SJSA1 (cell line): Measurements from ENCODE around the gene SLC27A3. TPM values are rescaled to one million over a fixed set of nuclear protein-coding genes. Genes with fewer than 3 reads are reported as not detected.
A peak's percentile ranks its signal among the peaks of the same experiment; 100 is the strongest.

ENCODE experiments used
- DNase-seq, 2 experiments: peaks; one replicate each; pipeline ENCODE4 v3.0.0-alpha.2; 2015 to 2020; ENCODE audit warnings: low spot score in 2 of 2, low read depth in 1 of 2
- H3K27ac ChIP-seq: fragments of 250-450 bp; sonication (Bioruptor Pico); 2 replicates; pipeline ENCODE4 v1.5.1; 2020; ENCODE audit warnings: mild to moderate bottlenecking, moderate library complexity
- H3K27me3 ChIP-seq: fragments of 250-450 bp; sonication (Bioruptor Pico); replicated peaks from 2 replicates; pipeline ENCODE4 v1.5.1; 2020; ENCODE audit warnings: mild to moderate bottlenecking, moderate library complexity
- H3K36me3 ChIP-seq: fragments of 250-450 bp; sonication (Bioruptor Pico); 2 replicates; pipeline ENCODE4 v1.5.1; 2020; ENCODE audit warnings: mild to moderate bottlenecking
- H3K4me1 ChIP-seq: fragments of 250-450 bp; sonication (Bioruptor Pico); replicated peaks from 2 replicates; pipeline ENCODE4 v1.6.1; 2021; ENCODE audit warnings: mild to moderate bottlenecking
- H3K4me3 ChIP-seq: fragments of 250-450 bp; sonication (Bioruptor Pico); 2 replicates; pipeline ENCODE4 v1.5.1; 2020; ENCODE audit warnings: mild to moderate bottlenecking
- H3K9me3 ChIP-seq: fragments of 250-450 bp; sonication (Bioruptor Pico); replicated peaks from 2 replicates; pipeline ENCODE4 v1.5.1; 2020; ENCODE audit warnings: mild to moderate bottlenecking
- total RNA-seq: library from RNA; depleted of rRNA; stranded (reverse); fragments of >200 nt; shearing (Covaris generic); gene quantifications from 2 replicates; pipeline ENCODE4 v1.2.3, GENCODE V29; 2014

Gene SLC27A3
- total RNA-seq, 1 experiment from 2014 or later: 5.7 TPM

DNA sequence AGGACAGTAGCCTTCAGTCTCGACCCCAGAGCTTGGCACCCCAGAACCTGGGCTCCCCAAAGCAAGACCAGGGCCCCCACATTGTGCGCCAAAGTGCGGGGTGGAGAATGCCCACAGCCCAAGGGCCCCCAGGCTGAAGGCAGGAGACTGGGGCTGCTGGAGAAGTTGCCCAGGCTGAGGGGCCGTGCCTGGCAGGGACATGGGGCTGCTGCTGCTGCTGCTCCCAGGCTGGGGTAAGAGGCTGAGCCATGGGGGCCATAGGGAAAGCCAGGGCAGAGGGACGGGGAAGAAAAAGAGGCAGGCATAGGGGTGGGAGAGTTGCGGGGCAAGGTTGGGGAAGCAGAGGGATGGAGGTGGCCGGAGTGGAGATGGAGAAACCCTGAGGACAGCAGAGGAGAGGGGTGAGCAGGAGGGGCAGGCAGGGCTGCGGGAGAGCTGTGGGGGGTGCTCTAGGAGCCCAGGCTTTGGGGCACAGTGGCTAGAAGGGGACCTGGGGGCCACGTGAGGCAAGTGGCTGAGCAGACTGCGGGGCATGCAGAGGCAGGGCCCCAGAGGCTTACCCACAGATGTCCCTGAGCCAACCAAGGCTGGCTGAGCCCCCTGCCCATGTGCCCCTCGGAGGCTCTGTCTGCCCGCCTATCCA lies 18.9 kb downstream of the SLC27A3 start:
- H3K9me3 ChIP-seq: no peaks in the 10 kb centered on the region
- no peak overlapping the region for H3K4me3 ChIP-seq
- H3K27me3 ChIP-seq: no peaks in the 10 kb centered on the region
- no peak for DNase-seq
- peaks cover 21% of the 10 kb centered on the region for H3K4me1 ChIP-seq
- H3K36me3 ChIP-seq: no peaks in the 10 kb centered on the region
- no peak overlapping the region for H3K27ac ChIP-seq

DNA sequence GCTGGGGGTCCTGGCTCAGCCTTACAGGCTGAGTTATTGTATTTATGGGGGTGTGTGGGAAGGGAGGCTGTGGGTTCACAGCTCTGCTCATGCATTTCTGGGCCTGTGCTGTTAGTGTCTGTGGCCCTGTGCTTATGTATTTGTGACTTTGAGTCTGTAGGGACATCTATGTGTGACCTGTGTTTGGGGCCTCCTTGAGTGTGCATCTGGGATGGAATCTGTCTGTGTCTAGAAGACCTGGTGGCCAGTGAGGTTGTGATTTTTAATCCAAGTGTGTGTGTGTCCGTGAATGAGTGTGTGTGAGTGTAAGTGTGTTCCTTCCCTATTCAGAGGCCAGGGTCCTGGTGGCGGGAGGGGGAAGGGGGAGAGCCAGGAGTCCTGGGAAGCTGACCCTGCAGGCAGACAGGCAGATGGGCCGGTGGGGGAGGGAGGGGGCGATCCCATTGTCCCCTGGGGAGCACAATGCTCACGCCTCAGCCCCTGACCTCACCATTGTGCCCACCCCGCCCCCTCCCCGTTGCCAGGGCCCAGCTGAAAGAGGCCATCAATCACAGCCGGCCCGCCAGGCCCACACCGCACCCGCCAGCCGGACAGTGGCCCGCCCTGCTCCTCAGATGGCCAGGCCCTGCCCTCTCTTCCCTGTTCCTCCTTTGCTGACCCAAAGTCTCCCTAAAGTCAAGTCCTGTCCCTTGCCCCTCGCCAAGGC lies 19.6 kb downstream of the SLC27A3 start:
- no peak for DNase-seq
- H3K4me1 ChIP-seq: peaks cover 21% of the 10 kb centered on the region

DNA sequence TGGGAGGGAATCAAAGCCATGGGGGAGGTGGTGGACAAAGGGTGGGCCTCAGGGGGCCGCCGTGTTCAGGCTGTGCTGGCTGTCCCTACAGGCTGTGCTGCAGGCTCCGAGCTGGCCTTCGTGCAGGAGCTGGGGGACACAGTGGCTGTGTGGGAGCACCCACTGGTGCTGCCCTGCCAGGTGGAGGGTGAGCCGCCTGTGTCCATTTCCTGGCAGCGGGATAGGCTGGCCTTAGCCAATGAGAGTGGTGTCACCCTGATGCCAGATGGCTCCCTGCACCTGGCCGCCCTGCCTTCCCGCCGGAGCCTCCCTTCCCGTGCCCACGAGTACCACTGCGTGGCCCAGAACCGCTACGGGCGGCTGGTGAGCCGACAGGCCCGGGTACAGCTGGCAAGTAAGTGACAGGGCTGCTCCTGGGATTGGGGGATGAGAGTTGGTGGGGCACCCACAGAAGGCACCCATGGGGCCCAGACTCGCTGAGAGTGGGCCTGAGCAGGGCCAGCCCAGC lies 20.2 kb downstream of the SLC27A3 start:
- Histone ChIP-seq H3K9me3 (no peaks in the 10 kb centered on the region), H3K27me3 (no peaks in the 10 kb centered on the region), H3K36me3 (no peaks in the 10 kb centered on the region), H3K4me3 (no peak overlapping the region), H3K27ac (no peak overlapping the region), H3K4me1 (peaks cover 18% of the 10 kb centered on the region)
- DNase-seq: no peak

More for the DNA sequence above, 19.6 kb downstream of the SLC27A3 start:
- Histone ChIP-seq H3K9me3 (no peaks in the 10 kb centered on the region), H3K27ac (no peak overlapping the region), H3K4me3 (no peak overlapping the region), H3K27me3 (no peaks in the 10 kb centered on the region), H3K36me3 (no peaks in the 10 kb centered on the region)

DNA sequence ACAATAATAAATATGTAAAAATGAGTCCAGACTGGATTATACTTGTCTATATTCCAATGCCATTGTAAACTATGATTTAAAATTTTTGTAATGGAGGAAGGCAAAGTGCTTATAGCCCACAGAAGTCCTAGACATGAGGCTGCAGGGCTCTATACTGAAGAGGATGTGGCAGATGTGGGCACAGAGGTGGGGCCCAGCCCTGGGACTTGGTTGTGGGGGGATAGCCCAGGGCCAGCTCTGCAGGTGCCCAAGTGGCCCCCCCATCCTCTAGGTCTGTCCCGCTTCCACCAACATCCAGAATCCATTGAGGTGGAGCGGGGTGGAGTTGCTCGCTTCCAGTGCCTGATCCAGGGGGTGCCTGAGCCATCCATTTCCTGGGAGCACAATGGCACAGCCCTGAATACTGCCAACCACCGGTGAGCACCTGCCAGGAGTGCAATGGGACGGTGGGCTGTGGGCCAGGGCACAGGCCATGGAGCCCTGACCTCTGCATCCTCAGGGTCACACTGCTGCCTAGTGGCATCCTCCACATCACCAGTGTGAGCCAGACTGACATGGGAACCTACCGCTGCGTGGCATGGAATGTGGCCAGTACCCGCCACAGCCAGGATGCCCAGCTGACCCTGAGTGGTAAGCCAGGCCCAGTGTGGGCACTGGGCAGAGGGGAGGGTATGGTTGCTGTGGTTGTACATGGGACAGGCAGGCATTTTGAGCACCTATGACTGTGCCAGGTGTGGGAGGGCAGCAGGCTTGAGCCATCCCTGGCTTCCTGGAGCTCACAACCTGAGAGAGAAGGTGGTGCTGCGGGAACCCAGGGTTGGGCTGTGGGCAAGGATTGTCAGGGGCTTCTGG lies 21.0 kb downstream of the SLC27A3 start:
- Histone ChIP-seq H3K27ac (no peak overlapping the region), H3K9me3 (no peaks in the 10 kb centered on the region), H3K4me1 (peaks cover 10% of the 10 kb centered on the region), H3K27me3 (no peaks in the 10 kb centered on the region), H3K4me3 (no peak overlapping the region), H3K36me3 (no peaks in the 10 kb centered on the region)
- DNase-seq: no peak

DNA sequence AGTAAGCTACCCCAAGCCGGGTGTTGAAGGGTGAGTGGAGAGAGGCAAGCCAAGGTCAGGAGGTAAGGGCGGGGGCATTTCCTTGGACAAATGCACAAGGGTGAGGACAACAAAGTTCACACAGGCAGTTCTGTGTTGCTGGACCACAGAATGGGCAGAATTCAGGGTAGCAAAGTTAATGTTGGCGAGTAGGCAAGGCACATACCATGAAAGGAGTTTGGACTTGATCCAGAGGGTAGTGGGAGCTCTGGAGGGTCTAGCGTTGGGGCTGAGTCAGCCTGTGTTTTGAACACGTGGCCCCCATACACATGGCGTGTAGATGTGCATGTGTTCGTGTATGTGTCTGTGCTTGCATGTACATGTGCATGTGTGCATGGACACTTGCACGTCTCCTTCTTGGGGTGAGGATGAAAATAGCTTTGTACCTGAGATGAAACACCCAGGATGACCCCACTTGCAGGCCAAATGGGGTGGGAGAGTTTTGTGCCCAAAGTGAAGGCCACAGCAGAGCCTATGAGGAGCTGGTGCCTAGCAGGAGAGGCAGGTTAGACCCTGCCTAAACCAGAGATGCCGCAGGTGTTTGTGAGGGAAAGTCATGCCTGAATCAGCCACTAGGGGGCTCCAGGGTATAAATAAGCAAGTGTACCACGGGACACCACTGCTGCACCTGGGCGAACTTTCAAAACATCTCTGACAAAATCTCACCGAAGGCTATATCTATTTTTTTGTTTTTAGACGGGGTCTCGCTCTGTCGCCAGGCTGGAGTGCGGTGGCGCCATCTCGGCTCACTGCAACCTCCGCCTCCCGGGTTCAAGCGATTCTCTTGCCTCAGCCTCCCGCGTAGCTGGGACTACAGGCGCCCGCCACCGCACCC lies 21.8 kb downstream of the SLC27A3 start:
- Histone ChIP-seq H3K27me3 (no peaks in the 10 kb centered on the region), H3K36me3 (no peaks in the 10 kb centered on the region), H3K27ac (no peak overlapping the region), H3K9me3 (no peaks in the 10 kb centered on the region), H3K4me3 (no peak overlapping the region), H3K4me1 (peaks cover 1% of the 10 kb centered on the region)
- DNase-seq: peak; percentile 49 to 73

DNA sequence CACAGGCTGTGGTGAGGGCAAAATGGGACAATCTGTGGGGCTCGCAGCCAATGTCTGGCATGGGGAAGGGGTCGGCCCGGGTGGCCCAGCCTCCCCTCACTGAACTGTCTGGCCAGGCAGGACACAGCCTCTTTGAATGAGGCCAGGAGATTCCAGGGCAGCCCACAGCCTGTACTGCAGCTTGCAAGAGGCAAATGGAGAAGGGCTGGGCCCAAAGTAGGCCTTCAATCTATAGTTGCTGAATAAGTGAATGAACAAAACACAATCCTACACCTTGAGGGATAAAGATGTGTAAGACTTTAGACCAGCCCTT lies 23.2 kb downstream of the SLC27A3 start:
- no peak for DNase-seq
- H3K27ac ChIP-seq: no peak overlapping the region
- H3K27me3 ChIP-seq: no peaks in the 10 kb centered on the region
- no peak overlapping the region for H3K4me3 ChIP-seq
- H3K9me3 ChIP-seq: no peaks in the 10 kb centered on the region
- no peaks in the 10 kb centered on the region for H3K36me3 ChIP-seq
- no peaks in the 10 kb centered on the region for H3K4me1 ChIP-seq

DNA sequence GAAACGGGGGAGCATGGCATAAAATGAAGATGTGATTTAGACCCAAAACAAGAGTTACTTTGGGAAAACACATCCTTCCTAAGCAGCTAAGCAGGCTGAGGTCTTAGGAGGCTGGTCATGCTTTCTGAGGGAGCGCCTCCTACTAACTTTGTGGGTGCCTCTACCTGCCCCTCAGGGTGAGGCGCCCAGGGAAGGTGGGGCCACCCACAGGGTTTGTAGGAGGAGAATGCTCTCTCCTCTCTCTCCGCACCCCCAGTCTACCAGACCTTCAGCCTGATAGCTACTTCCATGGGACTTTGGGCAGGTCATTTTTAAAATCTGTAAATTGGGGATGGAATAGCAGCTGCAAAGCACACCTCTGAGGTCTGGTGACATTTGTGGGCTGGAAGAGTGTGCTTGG lies 23.8 kb downstream of the SLC27A3 start:
- Histone ChIP-seq H3K27ac (no peak overlapping the region), H3K4me1 (no peaks in the 10 kb centered on the region), H3K36me3 (no peaks in the 10 kb centered on the region), H3K4me3 (no peak overlapping the region), H3K9me3 (no peaks in the 10 kb centered on the region), H3K27me3 (no peaks in the 10 kb centered on the region)
- DNase-seq: no peak

DNA sequence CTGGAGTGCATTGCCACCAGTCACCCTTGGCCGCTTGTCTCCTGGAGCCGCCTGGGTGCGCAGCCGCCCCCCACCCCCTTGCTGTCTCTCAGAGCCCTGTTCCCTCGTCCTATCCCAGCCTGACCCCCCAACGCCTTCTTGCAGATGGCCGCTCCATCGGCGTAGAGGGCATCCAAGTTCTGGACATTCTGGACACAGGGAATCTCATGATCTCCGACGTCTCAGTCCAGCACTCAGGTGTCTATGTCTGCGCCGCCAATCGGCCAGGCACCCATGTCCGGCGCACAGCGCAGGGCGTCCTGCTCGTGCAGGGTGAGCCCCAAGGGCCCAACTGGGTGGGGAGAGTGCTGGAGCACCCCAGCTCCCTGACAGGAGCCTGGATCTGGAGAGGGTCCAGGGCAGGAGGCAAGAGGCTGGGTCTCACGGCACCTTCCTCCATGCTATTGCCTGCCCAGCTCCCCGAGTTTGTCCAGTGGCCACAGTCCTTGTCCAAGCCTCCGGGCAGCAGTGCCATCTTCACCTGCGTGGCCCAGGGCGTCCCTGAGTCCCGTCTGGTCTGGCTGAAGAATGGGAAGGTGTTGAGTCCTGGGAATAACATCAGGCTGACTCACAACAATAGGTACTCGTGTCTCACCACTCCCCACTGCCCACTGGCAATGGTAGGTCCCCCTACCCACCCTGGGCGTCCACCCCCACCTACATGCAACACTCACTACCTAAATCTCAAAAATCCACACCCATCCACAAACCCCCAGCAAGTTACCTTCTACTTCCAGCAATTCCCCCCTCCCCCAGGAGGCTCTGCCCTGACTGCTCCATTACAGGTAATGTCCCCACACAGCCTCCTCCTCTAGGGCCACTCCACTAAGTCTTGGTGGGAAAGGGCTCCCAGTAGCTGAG lies 24.6 kb downstream of the SLC27A3 start:
- no peaks in the 10 kb centered on the region for H3K9me3 ChIP-seq
- no peaks in the 10 kb centered on the region for H3K4me1 ChIP-seq
- H3K27me3 ChIP-seq: no peaks in the 10 kb centered on the region
- H3K4me3 ChIP-seq: no peak overlapping the region
- H3K36me3 ChIP-seq: no peaks in the 10 kb centered on the region
- no peak overlapping the region for H3K27ac ChIP-seq
- DNase-seq: no peak

DNA sequence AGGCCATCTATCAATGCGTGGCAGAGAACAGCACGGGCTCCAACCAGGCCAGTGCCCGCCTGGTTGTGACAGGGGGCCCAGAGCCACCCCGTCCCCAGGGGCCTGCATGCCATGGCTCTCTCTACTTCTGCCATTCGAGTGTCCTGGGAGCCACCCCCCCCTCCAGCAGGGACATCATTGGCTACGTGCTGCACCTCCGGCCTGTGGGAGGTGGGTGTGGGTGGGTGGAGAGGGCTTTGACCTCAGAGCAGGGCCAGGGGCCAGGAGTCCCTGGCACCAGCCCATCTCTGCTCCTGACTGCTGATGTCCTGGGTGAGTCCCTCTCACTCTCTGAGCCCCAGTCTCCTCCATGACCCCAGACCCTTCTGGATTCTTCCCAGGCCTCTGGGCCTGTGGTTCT lies 25.3 kb downstream of the SLC27A3 start:
- Histone ChIP-seq H3K9me3 (no peaks in the 10 kb centered on the region), H3K27ac (no peak overlapping the region), H3K36me3 (no peaks in the 10 kb centered on the region), H3K4me1 (peaks cover 6% of the 10 kb centered on the region), H3K4me3 (no peak overlapping the region), H3K27me3 (no peaks in the 10 kb centered on the region)
- DNase-seq: no peak

DNA sequence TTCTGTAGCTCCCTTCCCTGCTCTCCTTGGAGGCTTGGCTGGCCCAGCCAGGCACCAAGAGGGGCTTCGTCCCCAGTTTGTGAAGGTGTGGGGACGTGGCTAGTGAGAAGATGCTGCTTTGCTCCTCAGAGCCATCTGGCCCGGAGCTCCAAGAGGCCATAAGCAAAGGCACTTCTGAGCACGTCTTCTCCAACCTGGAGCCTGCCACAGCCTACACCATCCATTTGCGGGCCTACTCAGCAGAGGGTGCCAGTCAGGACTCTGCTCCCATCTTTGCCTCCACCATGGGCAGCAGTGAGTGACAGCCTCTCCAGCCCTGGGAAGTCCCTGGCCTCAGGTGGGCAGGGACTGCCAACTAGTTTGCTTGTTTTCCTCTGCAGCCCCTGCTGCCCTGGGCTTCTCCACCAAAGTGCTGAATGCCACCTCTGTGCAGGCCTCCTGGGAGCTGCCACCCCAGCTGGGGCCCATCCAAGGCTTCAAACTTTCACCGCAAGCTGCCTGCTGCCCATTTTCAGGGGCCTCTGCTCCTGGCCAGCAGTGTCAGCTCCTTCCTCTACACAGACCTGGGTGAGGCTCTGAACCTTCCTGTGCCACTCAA lies 25.9 kb downstream of the SLC27A3 start:
- Histone ChIP-seq H3K36me3 (no peaks in the 10 kb centered on the region), H3K27ac (no peak overlapping the region), H3K9me3 (no peaks in the 10 kb centered on the region), H3K4me3 (no peak overlapping the region), H3K27me3 (no peaks in the 10 kb centered on the region), H3K4me1 (peaks cover 9% of the 10 kb centered on the region)
- no peak for DNase-seq

DNA sequence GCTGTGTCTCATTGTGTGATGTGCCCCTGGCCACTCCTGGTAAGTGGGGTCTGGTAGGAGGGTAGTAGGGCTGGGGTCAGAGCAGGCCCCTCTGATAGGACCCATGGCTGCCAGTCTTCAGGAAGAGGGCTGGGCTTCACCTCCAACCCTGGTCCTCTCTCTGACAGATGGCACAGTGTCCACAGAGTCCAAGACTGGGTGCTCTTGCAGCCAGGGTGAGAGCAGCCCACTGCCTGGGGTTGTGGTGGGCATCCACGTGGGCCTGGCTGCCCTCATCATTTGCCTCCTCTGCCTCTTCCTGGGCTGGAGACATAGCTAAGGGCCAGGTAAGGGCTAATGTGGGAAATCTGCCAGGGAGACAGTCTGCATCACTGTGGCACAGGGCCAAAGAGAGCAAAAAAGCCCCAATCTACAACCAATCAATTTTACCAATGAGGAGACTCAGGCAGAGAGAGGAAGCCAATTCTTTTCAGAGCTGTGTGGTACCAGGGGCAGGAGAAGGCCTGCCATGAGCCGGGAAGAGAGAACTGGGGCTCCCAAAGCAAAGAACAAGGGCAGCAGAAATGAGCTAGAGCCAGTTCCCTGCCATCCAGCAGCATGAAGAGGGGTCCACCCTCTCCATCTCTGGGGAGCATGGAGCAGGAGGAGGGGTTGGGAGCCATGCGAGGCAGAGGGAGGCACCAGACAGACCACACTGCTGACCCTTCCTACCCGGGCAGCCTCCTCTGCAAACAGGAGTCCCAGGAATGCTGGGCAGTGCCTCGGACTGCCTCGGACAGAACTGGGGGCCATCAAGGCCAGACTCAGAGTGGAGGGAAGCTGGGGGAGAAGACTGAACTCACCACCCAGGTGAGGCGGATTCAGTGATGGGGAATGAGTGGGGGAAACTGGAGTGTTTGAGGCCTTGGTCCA lies 26.8 kb downstream of the SLC27A3 start:
- no peak overlapping the region for H3K27ac ChIP-seq
- peaks cover 9% of the 10 kb centered on the region for H3K4me1 ChIP-seq

More for the DNA sequence above, 26.8 kb downstream of the SLC27A3 start:
- no peaks in the 10 kb centered on the region for H3K27me3 ChIP-seq
- H3K36me3 ChIP-seq: 0 out of 2 replicates have a peak, but pooled peaks cover 3% of the 10 kb centered on the region
- H3K9me3 ChIP-seq: no peaks in the 10 kb centered on the region
- no peak overlapping the region for H3K4me3 ChIP-seq
- DNase-seq: no peak
